SK-N-SH treated with all-trans-retinoic acid at 6 μM for 48 hours (cell line): Measurements from ENCODE around the gene ATG13.

Source experiments
- ARNTL ChIP-seq: fragments of 450-650 bp; formaldehyde crosslinking; IDR thresholded peaks from 2 replicates; pipeline ENCODE4 v1.5.0; 2020; ENCODE audit warnings: low read depth, mild to moderate bottlenecking, moderate library complexity, borderline replicate concordance
- BACH2 ChIP-seq: fragments of 250-450 bp; sonication (Bioruptor Pico); IDR thresholded peaks from 2 replicates; pipeline ENCODE4 v1.9.0; 2021; ENCODE audit warnings: mild to moderate bottlenecking, borderline replicate concordance
- ESRRG ChIP-seq: fragments of 250-450 bp; sonication (Bioruptor Pico); IDR thresholded peaks from 2 replicates; pipeline ENCODE4 v1.6.1; 2021; ENCODE audit warnings: mild to moderate bottlenecking
- ISL1 ChIP-seq: fragments of 250-450 bp; sonication (Bioruptor Pico); IDR thresholded peaks from 2 replicates; pipeline ENCODE4 v2.1.2; 2022; ENCODE audit warnings: mild to moderate bottlenecking, moderate library complexity
- RARB ChIP-seq: fragments of 250-450 bp; sonication (Bioruptor Pico); IDR thresholded peaks from 2 replicates; pipeline ENCODE4 v1.8.0; 2021; ENCODE audit warnings: mild to moderate bottlenecking, moderate library complexity
- TCF4 ChIP-seq: fragments of 250-450 bp; sonication (Bioruptor Pico); IDR thresholded peaks from 2 replicates; pipeline ENCODE4 v1.8.0; 2021; ENCODE audit warnings: mild to moderate bottlenecking, moderate library complexity, borderline replicate concordance
- ZFP3 ChIP-seq: fragments of 250-450 bp; sonication (Bioruptor Pico); IDR thresholded peaks from 2 replicates; pipeline ENCODE4 v1.5.0; 2020; ENCODE audit warnings: mild to moderate bottlenecking, moderate library complexity
- ZFP30 ChIP-seq: fragments of 450-650 bp; formaldehyde crosslinking; IDR thresholded peaks from 2 replicates; pipeline ENCODE4 v1.5.0; 2022; ENCODE audit warnings: mild to moderate bottlenecking, moderate library complexity
- ZNF565 ChIP-seq: fragments of 450-650 bp; formaldehyde crosslinking; conservative IDR thresholded peaks from 2 replicates; pipeline ENCODE4 v1.5.0; 2020; ENCODE audit warnings: low read depth, mild to moderate bottlenecking, moderate library complexity
- TF ChIP-seq, protein P1 (sequence below): fragments of 250-450 bp; sonication (Bioruptor Pico); IDR thresholded peaks from 2 replicates; pipeline ENCODE4 v1.5.0; 2020; ENCODE audit warnings: mild to moderate bottlenecking, moderate library complexity
- TF ChIP-seq, protein P2 (sequence below): fragments of 250-450 bp; sonication (Bioruptor Pico); IDR thresholded peaks from 2 replicates; pipeline ENCODE4 v1.5.1; 2020; ENCODE audit warnings: low read depth, mild to moderate bottlenecking, moderate library complexity
- TF ChIP-seq, protein P3 (sequence below): fragments of 250-450 bp; sonication (Bioruptor Pico); IDR thresholded peaks from 2 replicates; pipeline ENCODE4 v1.5.1; 2021; ENCODE audit warnings: mild to moderate bottlenecking, moderate library complexity
- TF ChIP-seq, protein P4 (sequence below): fragments of 250-450 bp; sonication (Bioruptor Pico); IDR thresholded peaks from 2 replicates; pipeline ENCODE4 v1.8.0; 2020; ENCODE audit warnings: mild to moderate bottlenecking, moderate library complexity, borderline replicate concordance
- TF ChIP-seq, protein P5 (sequence below): fragments of 250-450 bp; sonication (Bioruptor Pico); IDR thresholded peaks from 2 replicates; pipeline ENCODE4 v1.8.0; 2021; ENCODE audit warnings: low read depth, mild to moderate bottlenecking, moderate library complexity, borderline replicate concordance

DNA sequence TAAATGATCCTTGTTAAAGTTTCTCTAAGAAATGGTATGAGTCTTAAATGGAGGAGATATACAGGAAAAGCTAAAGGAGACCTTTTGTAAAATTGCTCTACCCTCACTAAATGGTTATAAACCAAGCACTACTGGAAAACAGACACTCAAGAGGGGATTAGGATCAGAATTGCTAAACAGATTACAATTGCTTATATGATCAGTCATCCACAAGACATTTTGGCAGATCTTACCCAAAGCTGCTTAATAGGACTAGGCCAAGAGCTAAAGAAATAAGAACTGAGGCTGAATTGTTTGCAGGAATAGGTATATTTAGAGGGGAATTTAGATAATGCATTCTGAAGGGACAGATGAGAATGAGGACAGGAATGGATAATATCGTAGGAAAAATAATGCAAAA is 9.8 kb upstream of the ATG13 start:
- no peak for TF ChIP-seq ARNTL
- no peak for TF ChIP-seq ESRRG (CRISPR knock-in tag)
- TF ChIP-seq, protein P1, sequence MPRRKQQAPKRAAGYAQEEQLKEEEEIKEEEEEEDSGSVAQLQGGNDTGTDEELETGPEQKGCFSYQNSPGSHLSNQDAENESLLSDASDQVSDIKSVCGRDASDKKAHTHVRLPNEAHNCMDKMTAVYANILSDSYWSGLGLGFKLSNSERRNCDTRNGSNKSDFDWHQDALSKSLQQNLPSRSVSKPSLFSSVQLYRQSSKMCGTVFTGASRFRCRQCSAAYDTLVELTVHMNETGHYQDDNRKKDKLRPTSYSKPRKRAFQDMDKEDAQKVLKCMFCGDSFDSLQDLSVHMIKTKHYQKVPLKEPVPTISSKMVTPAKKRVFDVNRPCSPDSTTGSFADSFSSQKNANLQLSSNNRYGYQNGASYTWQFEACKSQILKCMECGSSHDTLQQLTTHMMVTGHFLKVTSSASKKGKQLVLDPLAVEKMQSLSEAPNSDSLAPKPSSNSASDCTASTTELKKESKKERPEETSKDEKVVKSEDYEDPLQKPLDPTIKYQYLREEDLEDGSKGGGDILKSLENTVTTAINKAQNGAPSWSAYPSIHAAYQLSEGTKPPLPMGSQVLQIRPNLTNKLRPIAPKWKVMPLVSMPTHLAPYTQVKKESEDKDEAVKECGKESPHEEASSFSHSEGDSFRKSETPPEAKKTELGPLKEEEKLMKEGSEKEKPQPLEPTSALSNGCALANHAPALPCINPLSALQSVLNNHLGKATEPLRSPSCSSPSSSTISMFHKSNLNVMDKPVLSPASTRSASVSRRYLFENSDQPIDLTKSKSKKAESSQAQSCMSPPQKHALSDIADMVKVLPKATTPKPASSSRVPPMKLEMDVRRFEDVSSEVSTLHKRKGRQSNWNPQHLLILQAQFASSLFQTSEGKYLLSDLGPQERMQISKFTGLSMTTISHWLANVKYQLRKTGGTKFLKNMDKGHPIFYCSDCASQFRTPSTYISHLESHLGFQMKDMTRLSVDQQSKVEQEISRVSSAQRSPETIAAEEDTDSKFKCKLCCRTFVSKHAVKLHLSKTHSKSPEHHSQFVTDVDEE (CRISPR knock-in tag) = no peak
- no peak for TF ChIP-seq ZFP30 (CRISPR knock-in tag)
- TF ChIP-seq, protein P2, sequence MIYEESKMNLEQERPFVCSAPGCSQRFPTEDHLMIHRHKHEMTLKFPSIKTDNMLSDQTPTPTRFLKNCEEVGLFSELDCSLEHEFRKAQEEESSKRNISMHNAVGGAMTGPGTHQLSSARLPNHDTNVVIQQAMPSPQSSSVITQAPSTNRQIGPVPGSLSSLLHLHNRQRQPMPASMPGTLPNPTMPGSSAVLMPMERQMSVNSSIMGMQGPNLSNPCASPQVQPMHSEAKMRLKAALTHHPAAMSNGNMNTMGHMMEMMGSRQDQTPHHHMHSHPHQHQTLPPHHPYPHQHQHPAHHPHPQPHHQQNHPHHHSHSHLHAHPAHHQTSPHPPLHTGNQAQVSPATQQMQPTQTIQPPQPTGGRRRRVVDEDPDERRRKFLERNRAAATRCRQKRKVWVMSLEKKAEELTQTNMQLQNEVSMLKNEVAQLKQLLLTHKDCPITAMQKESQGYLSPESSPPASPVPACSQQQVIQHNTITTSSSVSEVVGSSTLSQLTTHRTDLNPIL (CRISPR knock-in tag) = no peak
- no peak for TF ChIP-seq ZNF565 (CRISPR knock-in tag)
- TF ChIP-seq TCF4 (CRISPR knock-in tag) = no peak
- no peak for TF ChIP-seq ZFP3 (CRISPR knock-in tag)
- no peak for TF ChIP-seq RARB
- TF ChIP-seq, protein P3, sequence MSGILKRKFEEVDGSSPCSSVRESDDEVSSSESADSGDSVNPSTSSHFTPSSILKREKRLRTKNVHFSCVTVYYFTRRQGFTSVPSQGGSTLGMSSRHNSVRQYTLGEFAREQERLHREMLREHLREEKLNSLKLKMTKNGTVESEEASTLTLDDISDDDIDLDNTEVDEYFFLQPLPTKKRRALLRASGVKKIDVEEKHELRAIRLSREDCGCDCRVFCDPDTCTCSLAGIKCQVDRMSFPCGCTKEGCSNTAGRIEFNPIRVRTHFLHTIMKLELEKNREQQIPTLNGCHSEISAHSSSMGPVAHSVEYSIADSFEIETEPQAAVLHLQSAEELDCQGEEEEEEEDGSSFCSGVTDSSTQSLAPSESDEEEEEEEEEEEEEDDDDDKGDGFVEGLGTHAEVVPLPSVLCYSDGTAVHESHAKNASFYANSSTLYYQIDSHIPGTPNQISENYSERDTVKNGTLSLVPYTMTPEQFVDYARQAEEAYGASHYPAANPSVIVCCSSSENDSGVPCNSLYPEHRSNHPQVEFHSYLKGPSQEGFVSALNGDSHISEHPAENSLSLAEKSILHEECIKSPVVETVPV (CRISPR knock-in tag) = no peak
- TF ChIP-seq, protein P4, sequence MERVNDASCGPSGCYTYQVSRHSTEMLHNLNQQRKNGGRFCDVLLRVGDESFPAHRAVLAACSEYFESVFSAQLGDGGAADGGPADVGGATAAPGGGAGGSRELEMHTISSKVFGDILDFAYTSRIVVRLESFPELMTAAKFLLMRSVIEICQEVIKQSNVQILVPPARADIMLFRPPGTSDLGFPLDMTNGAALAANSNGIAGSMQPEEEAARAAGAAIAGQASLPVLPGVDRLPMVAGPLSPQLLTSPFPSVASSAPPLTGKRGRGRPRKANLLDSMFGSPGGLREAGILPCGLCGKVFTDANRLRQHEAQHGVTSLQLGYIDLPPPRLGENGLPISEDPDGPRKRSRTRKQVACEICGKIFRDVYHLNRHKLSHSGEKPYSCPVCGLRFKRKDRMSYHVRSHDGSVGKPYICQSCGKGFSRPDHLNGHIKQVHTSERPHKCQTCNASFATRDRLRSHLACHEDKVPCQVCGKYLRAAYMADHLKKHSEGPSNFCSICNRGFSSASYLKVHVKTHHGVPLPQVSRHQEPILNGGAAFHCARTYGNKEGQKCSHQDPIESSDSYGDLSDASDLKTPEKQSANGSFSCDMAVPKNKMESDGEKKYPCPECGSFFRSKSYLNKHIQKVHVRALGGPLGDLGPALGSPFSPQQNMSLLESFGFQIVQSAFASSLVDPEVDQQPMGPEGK (CRISPR knock-in tag) = no peak
- no peak for TF ChIP-seq BACH2 (CRISPR knock-in tag)
- TF ChIP-seq ISL1 (CRISPR knock-in tag) = no peak
- TF ChIP-seq, protein P5, sequence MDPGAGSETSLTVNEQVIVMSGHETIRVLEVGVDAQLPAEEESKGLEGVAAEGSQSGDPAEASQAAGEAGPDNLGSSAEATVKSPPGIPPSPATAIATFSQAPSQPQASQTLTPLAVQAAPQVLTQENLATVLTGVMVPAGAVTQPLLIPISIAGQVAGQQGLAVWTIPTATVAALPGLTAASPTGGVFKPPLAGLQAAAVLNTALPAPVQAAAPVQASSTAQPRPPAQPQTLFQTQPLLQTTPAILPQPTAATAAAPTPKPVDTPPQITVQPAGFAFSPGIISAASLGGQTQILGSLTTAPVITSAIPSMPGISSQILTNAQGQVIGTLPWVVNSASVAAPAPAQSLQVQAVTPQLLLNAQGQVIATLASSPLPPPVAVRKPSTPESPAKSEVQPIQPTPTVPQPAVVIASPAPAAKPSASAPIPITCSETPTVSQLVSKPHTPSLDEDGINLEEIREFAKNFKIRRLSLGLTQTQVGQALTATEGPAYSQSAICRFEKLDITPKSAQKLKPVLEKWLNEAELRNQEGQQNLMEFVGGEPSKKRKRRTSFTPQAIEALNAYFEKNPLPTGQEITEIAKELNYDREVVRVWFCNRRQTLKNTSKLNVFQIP (CRISPR knock-in tag) = no peak
